Measurements from ENCODE around the gene SUSD1. TPM values are rescaled to one million over a fixed set of nuclear protein-coding genes. Genes with fewer than 3 reads are reported as not detected.

SUSD1 gene
- total RNA-seq, 1 experiment from 2014 or later: 7.4 TPM

DNA sequence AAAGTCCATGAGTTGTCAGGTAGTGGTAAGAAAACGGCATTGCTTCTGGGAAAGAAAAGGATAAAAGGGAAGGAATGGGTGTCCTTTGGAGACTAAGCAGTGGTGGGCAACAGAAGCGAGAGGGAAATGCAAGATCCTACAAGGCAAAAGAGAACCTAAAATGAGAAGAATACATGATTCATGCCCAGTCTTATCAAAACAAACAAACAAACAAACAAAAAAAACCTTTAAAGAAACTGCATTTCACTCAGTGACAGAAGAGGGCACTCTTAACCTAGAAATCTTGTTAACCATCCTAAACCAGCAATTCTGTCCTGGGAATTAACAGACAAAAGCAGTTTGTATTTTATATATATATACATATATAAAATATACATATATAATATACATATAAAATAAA is 88.5 kb downstream of the SUSD1 start:
- Histone ChIP-seq H3K27me3 (ENCODE audit: low read length) (no peaks in the 10 kb centered on the region), H4K20me1 (ENCODE audit: low read length) (no peaks in the 10 kb centered on the region), H3K4me1 (ENCODE audit: insufficient read depth, low read length) (peaks cover 6% of the 10 kb centered on the region; the same call in 1 of the 2 replicates), H3K36me3 (ENCODE audit: low read depth, low read length) (no peaks in the 10 kb centered on the region), H2AFZ (ENCODE audit: low read length) (no peak overlapping the region), H3K4me2 (ENCODE audit: low read length) (no peak overlapping the region), H3K79me2 (ENCODE audit: low read length) (no peaks in the 10 kb centered on the region), H3K9ac (ENCODE audit: low read length) (no peak overlapping the region), H3F3A (ENCODE audit: low read length, unreplicated experiment) (no peaks in the 10 kb centered on the region), H3K9me3 (ENCODE audit: low read length) (no peaks in the 10 kb centered on the region), H3K9me2 (replicated peaks; ENCODE audit: low read length) (no peaks in the 10 kb centered on the region), H3K27ac (ENCODE audit: low read length) (no peak overlapping the region), H3K4me3 (ENCODE audit: low read length) (no peak overlapping the region)
- intact Hi-C loops (cut with micrococcal nuclease): loop anchor here (2.0 to 5.0 kb wide), 2 partner anchors 274 to 626 kb away; no protein-coding TSS in a partner anchor
- CTCF ChIA-PET: interaction anchor here (0.7 kb wide), 1 partner anchor 346 kb away, joined by 3 read pairs; no protein-coding TSS in a partner anchor
- DNase-seq (peak; percentile 51), ATAC-seq (no peak)
- POLR2A ChIA-PET (ENCODE audit: unreplicated experiment): no interaction called here
- no peak for TF ChIP-seq EZH2phosphoT487 (IDR thresholded peaks at IDR 0.05; ENCODE audit: borderline replicate concordance, low read length)
- TF ChIP-seq, protein P1, sequence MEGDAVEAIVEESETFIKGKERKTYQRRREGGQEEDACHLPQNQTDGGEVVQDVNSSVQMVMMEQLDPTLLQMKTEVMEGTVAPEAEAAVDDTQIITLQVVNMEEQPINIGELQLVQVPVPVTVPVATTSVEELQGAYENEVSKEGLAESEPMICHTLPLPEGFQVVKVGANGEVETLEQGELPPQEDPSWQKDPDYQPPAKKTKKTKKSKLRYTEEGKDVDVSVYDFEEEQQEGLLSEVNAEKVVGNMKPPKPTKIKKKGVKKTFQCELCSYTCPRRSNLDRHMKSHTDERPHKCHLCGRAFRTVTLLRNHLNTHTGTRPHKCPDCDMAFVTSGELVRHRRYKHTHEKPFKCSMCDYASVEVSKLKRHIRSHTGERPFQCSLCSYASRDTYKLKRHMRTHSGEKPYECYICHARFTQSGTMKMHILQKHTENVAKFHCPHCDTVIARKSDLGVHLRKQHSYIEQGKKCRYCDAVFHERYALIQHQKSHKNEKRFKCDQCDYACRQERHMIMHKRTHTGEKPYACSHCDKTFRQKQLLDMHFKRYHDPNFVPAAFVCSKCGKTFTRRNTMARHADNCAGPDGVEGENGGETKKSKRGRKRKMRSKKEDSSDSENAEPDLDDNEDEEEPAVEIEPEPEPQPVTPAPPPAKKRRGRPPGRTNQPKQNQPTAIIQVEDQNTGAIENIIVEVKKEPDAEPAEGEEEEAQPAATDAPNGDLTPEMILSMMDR (conservative IDR thresholded peaks at IDR 0.05; ENCODE audit: low read depth, low read length): peak; percentile 56
- BruUV-seq (replicated peaks): no TSS peak

DNA sequence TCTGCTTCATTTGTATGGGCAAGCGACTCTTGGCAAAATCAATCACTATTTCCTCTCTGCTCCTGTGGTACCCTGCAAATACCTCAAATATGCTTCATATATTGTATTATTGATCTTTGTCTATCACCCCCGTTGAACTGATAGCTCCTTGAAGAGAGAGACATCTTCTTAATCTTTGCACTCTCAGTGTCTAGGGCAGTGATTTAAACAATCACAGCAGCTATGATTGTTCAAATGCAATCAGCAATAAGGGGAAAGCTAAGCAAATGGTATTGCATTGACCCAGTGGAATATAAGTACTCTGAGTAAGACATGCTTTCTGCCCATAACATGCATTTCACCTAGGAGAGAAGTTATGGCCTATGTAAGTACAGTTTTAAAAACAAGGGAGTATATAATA is 90.2 kb downstream of the SUSD1 start:
- H3K27ac ChIP-seq (ENCODE audit: low read length): no peak overlapping the region
- no peaks in the 10 kb centered on the region for H3K9me2 ChIP-seq (replicated peaks; ENCODE audit: low read length)
- no peak overlapping the region for H2AFZ ChIP-seq (ENCODE audit: low read length)
- DNase-seq: no peak
- H3K9ac ChIP-seq (ENCODE audit: low read length): no peak overlapping the region
- H3K36me3 ChIP-seq (ENCODE audit: low read depth, low read length): no peaks in the 10 kb centered on the region
- intact Hi-C loops (cut with micrococcal nuclease): loop anchor here (5.0 kb wide), 1 partner anchor 627 kb away; no protein-coding TSS in a partner anchor
- H3K4me1 ChIP-seq (ENCODE audit: insufficient read depth, low read length): peaks cover 6% of the 10 kb centered on the region; the same call in 1 of the 2 replicates
- no peaks in the 10 kb centered on the region for H3K27me3 ChIP-seq (ENCODE audit: low read length)
- no peak overlapping the region for H3K4me3 ChIP-seq (ENCODE audit: low read length)
- no peak for TF ChIP-seq EZH2 (IDR thresholded peaks at IDR 0.05; ENCODE audit: low read length, unreplicated experiment)
- TF ChIP-seq, protein P1 (conservative IDR thresholded peaks at IDR 0.05; ENCODE audit: low read depth, low read length): no peak
- TF ChIP-seq EZH2phosphoT487 (IDR thresholded peaks at IDR 0.05; ENCODE audit: borderline replicate concordance, low read length): no peak
- ATAC-seq: no peak
- H3K9me3 ChIP-seq (ENCODE audit: low read length): no peaks in the 10 kb centered on the region
- no peak overlapping the region for H3K4me2 ChIP-seq (ENCODE audit: low read length)
- CTCF ChIA-PET: no interaction called here
- H3F3A ChIP-seq (ENCODE audit: low read length, unreplicated experiment): no peaks in the 10 kb centered on the region
- no TSS peak for BruUV-seq (replicated peaks)
- H4K20me1 ChIP-seq (ENCODE audit: low read length): no peaks in the 10 kb centered on the region
- no peaks in the 10 kb centered on the region for H3K79me2 ChIP-seq (ENCODE audit: low read length)
- POLR2A ChIA-PET (ENCODE audit: unreplicated experiment): no interaction called here

DNA sequence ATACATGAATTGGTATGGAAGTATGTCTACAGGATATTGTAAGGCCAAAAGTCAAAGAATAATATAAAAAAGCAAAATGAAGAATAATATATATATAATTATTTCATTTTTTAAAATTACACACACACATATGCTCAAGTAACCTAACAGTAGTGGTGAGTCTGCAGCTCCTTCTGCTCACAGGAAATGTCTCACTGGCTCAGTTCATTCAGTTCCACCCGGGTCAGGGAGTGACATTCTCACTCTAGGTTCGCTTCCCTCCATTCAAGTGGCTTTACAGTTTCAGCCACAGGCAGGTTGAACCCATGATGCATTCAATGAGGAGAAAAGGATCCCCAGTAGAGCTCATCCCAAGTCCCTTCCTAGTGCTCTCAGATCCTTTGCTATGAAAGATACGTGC is 90.8 kb downstream of the SUSD1 start:
- no peak for ATAC-seq
- no peaks in the 10 kb centered on the region for H4K20me1 ChIP-seq (ENCODE audit: low read length)
- no peak overlapping the region for H2AFZ ChIP-seq (ENCODE audit: low read length)
- CTCF ChIA-PET: no interaction called here
- POLR2A ChIA-PET (ENCODE audit: unreplicated experiment): interaction anchor here (0.6 kb wide), 1 partner anchor 81 kb away, joined by 13 read pairs; no protein-coding TSS in a partner anchor
- H3F3A ChIP-seq (ENCODE audit: low read length, unreplicated experiment): no peaks in the 10 kb centered on the region
- H3K9me2 ChIP-seq (replicated peaks; ENCODE audit: low read length): no peaks in the 10 kb centered on the region
- H3K9ac ChIP-seq (ENCODE audit: low read length): no peak overlapping the region
- no peaks in the 10 kb centered on the region for H3K36me3 ChIP-seq (ENCODE audit: low read depth, low read length)
- no peak overlapping the region for H3K4me3 ChIP-seq (ENCODE audit: low read length)
- no TSS peak for BruUV-seq (replicated peaks)
- intact Hi-C loops (cut with micrococcal nuclease): no loop called here
- H3K79me2 ChIP-seq (ENCODE audit: low read length): no peaks in the 10 kb centered on the region
- no peaks in the 10 kb centered on the region for H3K9me3 ChIP-seq (ENCODE audit: low read length)
- H3K4me2 ChIP-seq (ENCODE audit: low read length): no peak overlapping the region
- TF ChIP-seq EZH2 (IDR thresholded peaks at IDR 0.05; ENCODE audit: low read length, unreplicated experiment): no peak
- TF ChIP-seq, protein P1 (conservative IDR thresholded peaks at IDR 0.05; ENCODE audit: low read depth, low read length): no peak
- no peak for TF ChIP-seq EZH2phosphoT487 (IDR thresholded peaks at IDR 0.05; ENCODE audit: borderline replicate concordance, low read length)
- DNase-seq: no peak
- H3K27ac ChIP-seq (ENCODE audit: low read length): no peak overlapping the region
- H3K4me1 ChIP-seq (ENCODE audit: insufficient read depth, low read length): peaks cover 6% of the 10 kb centered on the region; the same call in 1 of the 2 replicates
- no peaks in the 10 kb centered on the region for H3K27me3 ChIP-seq (ENCODE audit: low read length)

Data from PC-3 (cell line).